ENCODE measurements around the gene STIMATE.

Gene STIMATE

GRCh38 chr3:52896613-52897012, 735 bp downstream of the STIMATE start:
- TF ChIP-seq CTCF (IDR thresholded peaks at IDR 0.05; ENCODE audit: low read depth, low read length), result no peak
- Histone ChIP-seq H3K4me1 (no peaks in the 10 kb centered on the region), H3K4me3 (ENCODE audit: low read depth, low read length) (peak overlapping the region; percentile 69), H3K27me3 (no peaks in the 10 kb centered on the region), H3K36me3 (no peaks in the 10 kb centered on the region), H3K9me3 (no peaks in the 10 kb centered on the region)
- no peak for DNase-seq

GRCh38 chr3:52896151-52896550, 1.2 kb downstream of the STIMATE start:
- Histone ChIP-seq H3K9me3 (no peaks in the 10 kb centered on the region), H3K4me1 (no peaks in the 10 kb centered on the region), H3K4me3 (ENCODE audit: low read depth, low read length) (no peak overlapping the region), H3K27me3 (no peaks in the 10 kb centered on the region), H3K36me3 (no peaks in the 10 kb centered on the region)
- no peak for TF ChIP-seq CTCF (IDR thresholded peaks at IDR 0.05; ENCODE audit: low read depth, low read length)
- no peak for DNase-seq

DNA sequence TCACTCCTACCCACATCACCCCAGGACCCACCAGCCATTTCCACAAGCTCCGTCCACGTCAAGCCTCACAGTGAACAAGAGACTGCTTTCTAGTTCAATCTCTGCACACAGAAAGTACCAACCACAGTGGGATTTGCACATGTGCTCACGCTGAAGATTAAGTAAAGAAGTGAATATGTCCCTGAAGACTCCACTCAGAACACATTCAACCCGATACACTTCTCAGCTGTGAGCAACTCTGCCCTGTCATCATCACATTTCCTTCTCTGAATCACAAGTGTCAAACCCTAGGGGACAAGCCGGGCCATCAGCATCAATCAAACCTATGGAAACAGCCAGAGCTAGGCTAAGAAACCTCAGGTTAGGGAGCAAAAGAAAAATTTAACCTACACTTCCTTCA, 1.9 kb downstream of the STIMATE start:
- no peaks in the 10 kb centered on the region for H3K9me3 ChIP-seq
- TF ChIP-seq CTCF (IDR thresholded peaks at IDR 0.05; ENCODE audit: low read depth, low read length), result no peak
- no peaks in the 10 kb centered on the region for H3K27me3 ChIP-seq
- H3K4me3 ChIP-seq (ENCODE audit: low read depth, low read length), result no peak overlapping the region
- no peaks in the 10 kb centered on the region for H3K36me3 ChIP-seq
- H3K4me1 ChIP-seq, result no peaks in the 10 kb centered on the region
- no peak for DNase-seq

GRCh38 chr3:52894756-52895155, 2.6 kb downstream of the STIMATE start:
- no peak for TF ChIP-seq CTCF (IDR thresholded peaks at IDR 0.05; ENCODE audit: low read depth, low read length)
- H3K4me3 ChIP-seq (ENCODE audit: low read depth, low read length), result no peak overlapping the region
- no peaks in the 10 kb centered on the region for H3K9me3 ChIP-seq
- no peak for DNase-seq
- no peaks in the 10 kb centered on the region for H3K27me3 ChIP-seq
- H3K4me1 ChIP-seq, result no peaks in the 10 kb centered on the region
- no peaks in the 10 kb centered on the region for H3K36me3 ChIP-seq

GRCh38 chr3:52893723-52894122, 3.6 kb downstream of the STIMATE start:
- Histone ChIP-seq H3K4me3 (ENCODE audit: low read depth, low read length) (no peak overlapping the region), H3K27me3 (no peaks in the 10 kb centered on the region), H3K36me3 (no peaks in the 10 kb centered on the region), H3K9me3 (no peaks in the 10 kb centered on the region), H3K4me1 (no peaks in the 10 kb centered on the region)
- TF ChIP-seq CTCF (IDR thresholded peaks at IDR 0.05; ENCODE audit: low read depth, low read length), result no peak
- no peak for DNase-seq

GRCh38 chr3:52892625-52893311, 4.6 kb downstream of the STIMATE start:
- no peaks in the 10 kb centered on the region for H3K9me3 ChIP-seq
- no peak overlapping the region for H3K4me3 ChIP-seq (ENCODE audit: low read depth, low read length)
- H3K36me3 ChIP-seq, result no peaks in the 10 kb centered on the region
- DNase-seq, result no peak
- no peaks in the 10 kb centered on the region for H3K27me3 ChIP-seq
- no peaks in the 10 kb centered on the region for H3K4me1 ChIP-seq
- peak; percentile 25; the same call in 1 of the 2 replicates for TF ChIP-seq CTCF (IDR thresholded peaks at IDR 0.05; ENCODE audit: low read depth, low read length)

Data from BE2C (cell line).